Stimulated activated CD4-positive, alpha-beta T cell treated with anti-CD3 and anti-CD28 coated beads, Interleukin-2, amount 100 ng/mL, for 24 hours (primary cell): ENCODE measurements around the gene MYO15A.
A peak's percentile ranks its signal among the peaks of the same experiment; 100 is the strongest.

Experiments used
- DNase-seq, 2 donors: peaks; one replicate each; pipeline ENCODE4 v3.0.0-alpha.2; 2020

Gene MYO15A

DNA sequence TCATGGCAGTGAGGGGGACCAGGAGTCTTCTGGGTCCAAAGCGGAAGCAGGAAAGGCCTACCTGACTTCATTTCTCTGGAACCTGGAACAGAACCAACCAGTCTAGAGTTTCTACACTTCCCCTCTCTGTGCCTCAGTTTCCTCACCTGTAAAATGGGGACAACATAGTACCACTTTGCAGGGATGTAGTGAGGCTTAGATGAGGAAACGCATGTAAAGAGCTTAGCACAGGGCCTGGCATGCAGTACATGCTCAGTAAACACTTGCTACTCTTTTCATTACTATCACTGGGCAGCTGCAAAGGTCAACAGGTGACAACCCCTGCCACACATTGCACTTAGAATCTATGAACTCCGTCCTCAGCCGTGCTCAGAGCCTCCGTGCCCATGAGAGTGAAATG lies 24.2 kb downstream of the MYO15A start:
- DNase-seq, result no peak

DNA sequence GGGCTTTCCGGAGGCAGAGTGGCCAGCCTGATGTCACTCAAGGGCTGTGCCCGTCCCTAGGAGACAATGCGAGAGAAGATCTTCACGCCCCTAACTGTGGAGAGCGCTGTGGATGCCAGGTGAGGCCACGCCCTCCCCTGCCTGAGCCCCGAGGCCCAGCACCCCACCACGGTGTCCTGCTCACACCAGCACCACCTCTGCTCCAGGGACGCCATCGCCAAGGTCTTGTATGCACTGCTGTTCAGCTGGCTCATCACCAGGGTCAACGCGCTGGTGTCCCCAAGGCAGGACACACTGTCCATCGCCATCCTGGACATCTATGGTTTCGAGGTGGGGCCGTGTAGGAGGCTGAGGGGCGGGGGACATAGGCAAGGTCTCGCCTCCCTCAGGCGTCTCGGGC lies 27.8 kb downstream of the MYO15A start:
- DNase-seq, result no peak

DNA sequence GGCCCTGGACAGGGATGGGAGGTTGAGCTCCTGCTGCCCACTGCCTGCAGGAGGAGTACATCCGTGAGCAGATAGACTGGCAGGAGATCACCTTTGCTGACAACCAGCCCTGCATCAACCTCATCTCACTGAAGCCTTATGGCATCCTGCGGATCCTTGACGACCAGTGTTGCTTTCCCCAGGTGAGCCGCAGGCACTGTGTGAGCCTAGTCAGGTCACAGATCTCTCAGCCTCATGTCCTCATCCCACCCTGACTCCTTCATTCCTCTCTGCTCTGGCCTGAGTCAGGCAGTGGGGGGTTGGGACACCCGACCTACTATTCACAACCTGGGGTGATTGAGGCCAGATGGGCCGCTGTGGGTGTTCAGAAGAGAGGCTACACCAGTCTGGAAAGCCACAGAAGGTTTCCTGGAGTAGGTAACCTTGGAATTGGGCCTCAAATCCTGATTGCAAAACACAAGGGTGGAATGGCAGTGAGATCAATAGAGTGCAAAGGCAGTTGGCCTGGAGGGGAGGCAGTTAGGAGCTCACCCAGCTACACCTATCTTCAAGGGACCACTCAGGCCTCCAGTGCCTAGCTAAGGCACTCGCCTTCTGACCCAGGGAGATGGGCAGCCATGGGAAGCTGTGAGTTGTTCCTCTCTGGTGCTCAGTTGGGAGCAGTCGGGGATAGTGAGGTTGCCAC lies 29.7 kb downstream of the MYO15A start:
- no peak for DNase-seq

DNA sequence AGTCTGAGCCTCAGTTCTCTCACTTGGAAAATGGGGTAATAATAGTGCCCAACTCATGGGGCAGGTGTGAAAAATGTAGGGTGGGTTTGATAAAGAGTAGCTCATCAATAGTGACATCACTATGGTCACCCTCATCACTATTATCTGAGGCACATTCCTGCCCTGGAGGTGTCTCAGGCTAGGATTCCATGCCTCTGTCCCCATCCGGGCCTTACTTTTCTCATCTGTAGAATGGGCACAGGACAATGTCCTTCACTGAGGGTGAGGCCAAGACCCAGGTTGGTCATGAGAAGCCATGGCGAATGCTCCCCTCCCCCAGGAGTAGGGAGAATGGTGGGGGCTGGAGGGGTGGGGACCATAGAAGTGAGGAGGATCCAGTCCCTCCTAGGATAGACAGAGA lies 30.5 kb downstream of the MYO15A start:
- no peak for DNase-seq

DNA sequence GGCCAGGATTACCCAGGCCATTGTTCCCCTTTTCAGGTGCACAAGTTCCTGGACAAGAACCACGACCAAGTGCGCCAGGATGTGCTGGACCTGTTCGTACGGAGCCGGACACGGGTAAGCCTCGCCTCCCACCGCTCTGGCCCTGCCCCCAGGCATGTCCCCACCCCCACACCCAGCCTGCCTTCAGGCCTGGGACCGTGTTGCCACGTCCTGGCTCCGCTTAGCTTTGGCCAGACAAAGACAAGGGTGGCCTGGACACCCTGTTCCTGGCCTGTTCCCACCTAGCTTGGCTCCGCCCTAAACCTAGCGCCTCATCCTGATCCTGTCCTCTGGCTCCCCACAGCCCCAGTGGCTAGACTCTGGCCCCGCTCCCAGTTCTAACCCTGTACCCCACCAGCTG lies 30.9 kb downstream of the MYO15A start:
- no peak for DNase-seq

DNA sequence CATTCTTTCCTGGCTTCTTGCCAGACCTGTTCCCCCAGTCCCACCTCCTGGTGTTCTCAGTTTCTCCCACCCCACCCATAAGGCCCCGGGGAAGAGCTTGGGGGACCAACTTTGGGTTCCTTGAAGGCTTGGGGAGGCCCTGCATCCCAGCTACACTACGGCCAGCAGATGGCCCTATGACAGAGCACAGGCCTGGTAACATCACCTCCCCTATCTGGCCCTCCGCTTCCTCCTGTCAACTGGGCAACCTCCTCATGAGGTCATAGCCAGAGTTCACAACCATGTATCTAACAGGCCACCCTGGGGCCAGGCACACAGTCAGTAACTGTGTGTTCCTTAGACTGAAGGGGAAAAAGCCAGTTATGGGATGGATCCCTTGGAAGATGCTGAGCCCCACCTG lies 31.4 kb downstream of the MYO15A start:
- DNase-seq, result no peak

DNA sequence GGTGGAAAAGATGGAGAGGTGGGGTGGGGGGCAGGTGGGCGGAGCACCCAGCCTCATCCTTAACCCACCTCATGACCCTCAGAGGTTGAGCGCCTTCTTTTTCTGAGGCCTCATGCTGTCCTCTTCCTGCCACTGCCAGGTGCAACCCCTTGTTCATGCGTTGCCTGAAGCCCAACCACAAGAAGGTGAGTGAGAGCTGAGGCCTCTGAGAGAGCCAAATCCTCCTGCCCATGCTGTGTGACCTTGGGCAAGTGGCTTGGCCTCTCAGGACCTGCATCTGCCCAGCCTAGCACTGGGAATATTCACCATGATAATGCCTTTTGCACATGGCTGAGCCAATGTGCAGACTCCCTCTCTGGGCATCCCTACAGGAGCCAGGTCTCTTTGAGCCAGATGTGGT lies 32.1 kb downstream of the MYO15A start:
- DNase-seq, result no peak

DNA sequence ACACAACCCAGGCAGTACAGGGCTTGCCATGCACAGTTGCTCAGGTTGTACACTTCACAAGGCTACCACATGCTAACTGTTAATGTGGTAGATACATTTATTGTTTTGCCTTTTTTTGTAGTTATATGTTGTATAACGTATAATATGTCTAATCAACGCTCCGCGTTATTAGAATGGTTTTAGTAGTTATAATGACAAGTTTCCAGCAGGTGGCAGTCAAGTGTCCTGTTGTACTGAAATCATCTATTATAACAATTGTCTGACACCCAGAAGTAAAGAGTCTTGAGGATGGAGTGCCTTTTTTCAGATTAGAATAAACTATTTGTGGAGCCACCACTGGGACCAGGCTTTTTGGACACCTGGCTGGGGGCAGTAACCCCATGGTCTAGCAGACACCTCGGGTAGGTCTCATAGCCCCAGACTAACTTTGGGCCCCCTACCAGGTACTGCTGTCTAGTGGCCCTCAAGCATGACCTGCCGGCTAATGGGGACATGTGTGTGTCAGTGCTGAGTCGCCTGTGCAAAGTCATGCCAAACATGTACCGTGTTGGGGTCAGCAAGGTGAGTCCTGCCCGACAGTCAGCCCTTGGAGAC lies 32.8 kb downstream of the MYO15A start:
- DNase-seq, result peak; percentile 25 to 49

DNA sequence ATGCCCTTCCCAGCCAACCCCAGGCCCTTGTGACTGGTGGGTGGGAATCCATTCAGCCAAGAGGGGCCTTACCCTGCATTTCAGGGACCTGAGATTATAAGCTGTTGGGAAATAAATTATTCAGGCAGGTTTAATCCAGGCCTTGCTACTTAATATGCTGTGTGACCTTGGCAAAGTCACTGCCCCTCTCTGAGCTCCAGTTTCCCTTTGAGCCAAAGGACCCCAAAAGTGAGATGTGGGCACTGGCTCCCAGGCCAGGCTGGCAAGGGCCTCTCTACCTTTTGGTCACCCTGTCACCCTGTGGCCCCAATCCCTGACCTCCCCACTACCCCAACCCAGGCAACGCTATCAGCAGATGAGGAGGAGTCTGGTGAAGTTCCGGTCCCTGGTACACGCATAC lies 33.9 kb downstream of the MYO15A start:
- no peak for DNase-seq

DNA sequence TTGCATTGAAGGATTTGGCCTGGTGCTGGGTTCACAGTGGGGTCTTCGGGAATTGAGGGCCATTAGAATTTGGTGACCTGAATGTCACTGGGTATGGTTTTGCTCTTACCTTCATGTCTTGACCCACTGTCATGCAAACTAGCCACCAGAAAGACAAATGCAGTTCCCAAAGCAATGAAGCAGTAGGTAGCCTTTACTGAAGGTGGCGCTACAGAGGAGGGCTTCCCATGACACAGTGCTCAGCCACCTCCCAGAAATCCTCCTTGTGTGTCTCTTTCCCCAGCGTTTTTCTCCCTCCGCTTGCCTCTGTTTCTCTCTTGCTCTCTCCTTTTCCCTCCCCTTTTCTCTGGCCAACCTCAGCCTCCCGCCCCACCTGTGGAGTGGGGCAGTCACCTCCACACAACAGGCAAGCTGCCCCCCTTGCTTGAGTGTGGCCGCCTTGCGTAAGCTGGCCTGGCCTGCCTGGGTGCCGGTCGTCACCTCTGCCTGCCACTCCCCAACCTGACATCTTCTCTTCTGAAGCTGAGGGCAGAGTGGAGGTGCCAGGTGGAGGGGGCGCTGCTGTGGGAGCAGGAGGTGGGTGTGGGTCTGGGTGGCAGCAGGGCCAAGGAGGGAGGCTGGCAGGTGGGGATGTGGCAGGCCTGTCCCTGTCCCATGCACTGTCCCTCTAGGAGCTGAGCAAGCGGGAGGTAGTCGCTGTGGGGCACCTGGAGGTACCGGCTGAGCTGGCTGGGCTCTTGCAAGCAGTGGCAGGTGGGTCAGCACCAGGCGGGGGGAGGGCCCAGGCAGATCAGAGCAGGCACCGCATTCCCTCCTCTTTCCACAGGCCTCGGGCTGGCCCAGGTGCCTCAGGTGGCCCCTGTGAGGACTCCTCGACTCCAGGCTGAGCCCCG lies 34.7 kb downstream of the MYO15A start:
- DNase-seq, result no peak

DNA sequence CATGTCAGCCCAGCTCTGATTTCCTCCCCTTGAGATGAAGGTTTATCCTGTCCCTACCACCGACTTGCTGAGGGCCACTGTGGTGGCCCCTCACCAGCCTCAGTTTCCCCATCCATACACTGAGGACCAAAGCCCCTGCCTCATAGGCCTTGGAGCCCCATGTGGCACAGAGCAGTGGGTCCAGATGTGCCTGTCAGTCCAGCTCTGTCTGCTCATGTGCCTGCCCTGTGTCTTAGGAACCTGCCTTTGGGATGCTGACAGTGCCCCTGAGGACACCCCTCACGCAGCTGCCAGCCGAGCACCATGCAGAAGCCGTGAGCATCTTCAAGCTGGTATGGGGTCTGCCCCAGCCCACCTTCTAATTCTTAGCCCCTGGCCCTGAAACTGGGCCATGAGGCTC lies 35.7 kb downstream of the MYO15A start:
- DNase-seq, result no peak

DNA sequence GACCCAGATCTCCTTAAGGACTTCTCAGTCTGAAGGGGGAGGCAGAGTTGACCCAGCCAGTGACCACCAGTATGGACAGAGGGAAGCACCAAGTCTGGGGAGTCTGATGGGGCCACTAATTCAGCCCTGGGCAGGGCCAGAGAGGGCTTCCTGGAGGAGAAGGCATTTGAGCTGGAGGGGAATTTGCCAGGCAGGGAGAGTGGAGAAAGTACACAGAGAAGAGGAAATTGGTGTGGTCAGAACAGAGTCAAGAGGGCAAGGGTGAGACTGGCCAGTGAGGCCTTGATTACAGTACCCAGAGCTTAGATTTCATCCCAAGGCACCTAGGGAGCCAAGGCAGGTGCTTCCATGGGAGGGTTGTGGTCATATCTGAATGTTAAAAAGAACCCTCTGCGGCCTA lies 36.3 kb downstream of the MYO15A start:
- DNase-seq, result no peak

DNA sequence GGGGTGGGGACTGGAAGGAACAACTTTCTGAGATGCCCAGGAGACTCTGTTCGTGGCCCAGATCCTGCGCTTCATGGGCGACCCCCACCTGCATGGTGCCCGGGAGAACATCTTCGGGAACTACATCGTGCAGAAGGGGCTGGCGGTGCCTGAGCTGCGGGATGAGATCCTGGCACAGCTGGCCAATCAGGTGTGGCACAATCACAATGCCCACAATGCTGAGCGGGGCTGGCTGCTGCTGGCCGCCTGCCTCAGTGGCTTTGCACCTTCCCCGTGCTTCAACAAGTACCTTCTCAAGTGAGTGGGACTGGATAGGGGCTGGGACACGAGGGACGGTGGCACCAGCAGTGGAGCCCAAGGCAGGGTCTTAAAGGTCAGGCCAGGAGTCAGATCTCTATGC lies 37.3 kb downstream of the MYO15A start:
- no peak for DNase-seq

DNA sequence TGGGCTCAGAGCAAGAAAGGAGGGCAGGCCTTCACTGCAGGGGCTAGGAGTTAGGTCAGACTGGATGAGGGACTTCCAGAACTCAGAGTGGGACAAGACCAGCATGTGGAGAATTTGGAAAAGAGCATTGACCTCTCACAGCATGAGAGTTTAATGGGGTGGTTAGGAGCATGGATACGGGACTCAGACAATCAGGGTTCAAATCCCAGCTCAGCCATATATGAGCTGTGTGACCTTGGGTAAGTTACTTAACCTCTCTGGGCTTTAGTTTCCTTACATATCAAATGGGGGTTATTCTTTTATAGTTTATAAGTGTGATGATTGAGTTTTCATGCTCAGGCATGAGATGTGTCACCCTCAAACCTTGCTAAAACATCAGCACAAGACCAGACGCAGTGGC lies 37.7 kb downstream of the MYO15A start:
- no peak for DNase-seq

DNA sequence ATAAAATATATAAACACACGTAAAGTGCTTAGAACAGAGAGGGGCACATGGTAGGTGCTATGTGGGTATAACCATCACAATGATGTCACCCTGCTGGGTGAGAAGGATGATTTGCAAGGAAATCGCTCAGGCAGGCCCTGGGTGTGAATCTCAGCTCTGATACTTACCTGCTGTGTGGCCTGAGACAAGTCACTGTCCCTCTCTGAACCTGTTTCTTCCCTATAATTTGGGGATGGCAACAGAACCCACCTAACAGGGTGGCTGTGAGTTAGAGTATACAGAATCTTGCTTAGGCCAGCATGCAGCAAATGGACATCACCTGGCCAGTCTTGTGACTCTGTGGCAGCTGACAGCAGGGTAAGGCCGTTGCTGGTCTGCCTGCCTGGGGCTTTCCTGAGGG lies 38.4 kb downstream of the MYO15A start:
- no peak for DNase-seq

DNA sequence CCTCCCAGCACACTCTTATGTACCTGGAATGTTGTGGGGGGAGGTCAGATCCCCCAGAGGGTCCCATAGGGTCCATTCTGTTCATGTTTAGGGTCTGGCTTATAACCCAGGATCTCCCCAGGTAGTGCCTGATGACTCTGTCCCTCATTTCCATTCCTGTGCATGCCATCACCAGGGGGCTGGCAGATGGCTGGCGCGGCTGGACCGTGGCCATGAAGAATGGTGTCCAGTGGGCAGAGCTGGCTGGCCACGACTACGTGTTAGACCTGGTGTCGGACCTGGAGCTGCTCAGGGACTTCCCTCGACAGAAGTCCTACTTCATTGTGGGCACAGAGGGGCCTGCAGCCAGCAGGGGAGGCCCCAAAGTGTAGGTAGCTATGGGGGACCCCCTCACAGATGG lies 40.0 kb downstream of the MYO15A start:
- DNase-seq, result no peak

DNA sequence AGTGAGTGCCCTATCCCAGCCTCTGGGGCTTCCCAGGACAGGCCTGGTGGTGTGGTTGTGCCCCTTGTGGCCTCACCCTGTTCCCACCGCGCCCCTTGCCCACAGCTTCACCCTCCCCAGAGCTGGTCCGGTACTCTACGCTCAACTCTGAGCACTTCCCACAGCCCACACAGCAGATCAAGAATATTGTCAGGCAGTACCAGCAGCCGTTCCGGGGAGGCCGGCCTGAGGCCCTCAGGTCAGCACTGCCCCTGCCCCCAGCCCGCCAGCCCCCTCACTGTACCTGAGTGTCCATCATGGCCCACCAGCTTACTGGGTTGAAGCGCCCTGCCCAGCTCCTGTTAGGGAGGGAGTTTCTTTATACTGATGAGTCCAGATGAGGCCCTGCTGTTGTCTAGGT lies 42.7 kb downstream of the MYO15A start:
- DNase-seq, result no peak

DNA sequence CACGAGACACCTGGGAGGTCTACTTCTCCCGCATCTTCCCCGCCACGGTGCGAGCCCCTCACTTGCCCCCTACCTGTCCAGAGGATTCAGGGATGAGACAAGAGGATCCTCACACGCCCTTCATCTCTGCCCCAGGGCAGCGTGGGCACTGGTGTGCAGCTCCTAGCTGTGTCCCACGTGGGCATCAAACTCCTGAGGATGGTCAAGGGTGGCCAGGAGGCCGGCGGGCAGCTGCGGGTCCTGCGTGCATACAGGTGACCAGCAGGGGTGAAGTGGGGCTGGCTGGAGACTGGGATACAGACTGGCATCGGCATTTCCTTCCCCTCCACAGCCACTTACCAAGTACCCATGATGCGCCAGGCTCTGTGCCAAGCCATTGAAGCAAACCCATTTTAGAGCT lies 46.6 kb downstream of the MYO15A start:
- DNase-seq, result no peak

DNA sequence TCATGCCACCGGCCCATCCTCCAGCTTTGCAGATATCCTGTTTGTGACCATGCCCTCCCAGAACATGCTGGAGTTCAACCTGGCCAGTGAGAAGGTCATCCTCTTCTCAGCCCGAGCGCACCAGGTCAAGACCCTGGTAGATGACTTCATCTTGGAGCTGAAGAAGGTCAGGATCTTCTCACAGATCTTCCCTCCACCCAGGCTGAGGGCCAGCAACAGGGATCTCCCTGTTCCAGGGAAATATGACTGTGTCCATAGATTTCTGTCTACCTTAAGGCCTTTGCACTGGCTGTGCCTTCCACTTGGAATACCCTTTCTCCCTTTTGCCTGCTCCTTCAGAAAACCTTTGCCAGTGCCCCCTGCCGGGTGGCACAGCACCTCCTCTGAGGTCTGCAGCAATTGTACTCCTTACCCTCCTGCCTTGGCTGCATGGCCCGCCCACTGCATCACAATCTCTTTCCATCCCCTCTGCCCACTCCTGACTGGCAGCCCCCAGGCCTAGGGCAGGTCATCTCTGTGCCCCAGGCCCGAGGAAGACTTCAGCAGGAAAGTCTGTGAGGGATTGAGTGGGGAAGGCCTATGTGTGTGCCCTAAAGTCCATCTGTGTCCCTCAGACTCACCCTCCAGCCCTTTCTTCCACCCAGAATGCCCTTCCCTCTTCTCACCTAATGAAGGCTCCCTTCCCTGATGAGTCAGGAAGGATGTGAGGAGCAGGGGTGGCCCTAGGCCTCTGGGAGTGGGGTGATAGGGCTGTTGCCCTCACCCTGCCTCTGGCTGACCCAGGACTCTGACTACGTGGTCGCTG lies 47.8 kb downstream of the MYO15A start:
- no peak for DNase-seq

DNA sequence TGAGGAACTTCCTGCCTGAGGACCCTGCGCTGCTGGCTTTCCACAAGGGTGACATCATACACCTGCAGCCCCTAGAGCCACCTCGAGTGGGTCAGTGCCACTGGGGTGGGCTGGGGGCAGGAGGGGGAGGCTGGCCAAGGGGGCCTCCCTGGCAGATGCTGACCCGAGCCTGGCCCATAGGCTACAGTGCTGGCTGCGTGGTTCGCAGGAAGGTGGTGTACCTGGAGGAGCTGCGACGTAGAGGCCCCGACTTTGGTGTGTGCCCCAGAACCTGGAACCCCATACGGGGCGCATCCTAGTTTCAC lies 48.4 kb downstream of the MYO15A start:
- no peak for DNase-seq

DNA sequence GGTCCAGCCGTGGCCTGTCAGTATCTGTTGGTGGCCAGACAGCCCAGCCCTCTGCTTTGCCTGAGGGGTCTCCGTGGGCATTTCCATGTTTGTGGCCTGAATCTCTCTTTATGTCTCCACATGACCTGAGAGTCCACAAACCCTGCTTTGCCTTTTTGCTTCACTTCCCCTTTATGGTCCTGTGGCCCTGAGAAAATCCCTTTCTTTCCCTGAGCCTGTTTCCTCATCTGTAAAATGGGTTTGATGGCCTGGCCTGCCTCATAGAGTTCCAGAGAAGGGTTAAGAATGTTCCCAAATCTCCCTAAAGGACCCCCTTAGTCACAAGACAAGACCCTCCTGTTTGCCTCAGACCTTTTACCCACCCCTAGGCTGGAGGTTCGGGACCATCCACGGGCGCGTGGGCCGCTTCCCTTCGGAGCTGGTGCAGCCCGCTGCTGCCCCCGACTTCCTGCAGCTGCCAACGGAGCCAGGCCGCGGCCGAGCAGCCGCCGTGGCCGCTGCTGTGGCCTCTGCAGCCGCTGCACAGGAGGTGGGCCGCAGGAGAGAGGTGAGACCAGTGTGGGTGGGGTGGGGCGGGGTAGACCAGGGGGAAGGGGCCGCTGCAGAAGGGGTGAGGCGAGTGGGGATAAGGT lies 48.9 kb downstream of the MYO15A start:
- DNase-seq, result no peak

DNA sequence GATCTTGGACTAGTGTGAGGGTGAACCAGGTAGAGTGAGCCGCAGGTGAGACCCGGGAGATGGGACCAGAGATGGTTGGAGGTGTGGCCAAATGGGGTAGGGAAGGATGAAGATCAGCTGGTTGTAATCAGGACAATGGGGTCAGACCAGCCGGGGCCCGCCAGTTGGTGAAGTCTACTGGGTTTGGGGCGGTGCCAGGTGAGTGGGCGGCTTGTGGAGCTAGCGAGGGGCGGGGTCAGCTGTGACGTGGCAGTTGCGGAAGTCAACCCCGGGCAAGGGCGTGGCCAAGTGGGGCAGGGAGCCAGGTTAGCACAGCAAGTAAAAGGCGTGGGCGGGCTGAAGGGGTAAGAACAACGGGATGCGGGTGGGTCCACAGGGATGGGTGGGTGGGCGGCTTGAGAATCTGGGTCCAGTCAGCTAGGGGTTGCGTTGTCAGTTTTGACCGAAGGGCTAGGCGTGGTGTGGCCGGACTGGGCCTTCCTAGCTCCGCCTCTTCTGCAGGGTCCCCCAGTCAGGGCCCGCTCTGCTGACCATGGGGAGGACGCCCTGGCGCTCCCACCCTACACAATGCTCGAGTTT lies 49.6 kb downstream of the MYO15A start:
- DNase-seq, result peak; percentile 94 to 98
